GM18502 (cell line): ENCODE results near the gene NR3C1.
"Not testable (repeated sequence)": the region's sequence is repeated elsewhere in the genome, so short reads cannot be mapped to it uniquely, and the experiment has no call there.

Source experiments
- ATAC-seq: cut with Tn5 transposase; IDR thresholded peaks from one replicate; pipeline ENCODE4 v1.9.1; 2021; ENCODE audit warnings: mild to moderate bottlenecking; ENCODE audit not compliant: unreplicated experiment, poor library complexity

Gene NR3C1

DNA sequence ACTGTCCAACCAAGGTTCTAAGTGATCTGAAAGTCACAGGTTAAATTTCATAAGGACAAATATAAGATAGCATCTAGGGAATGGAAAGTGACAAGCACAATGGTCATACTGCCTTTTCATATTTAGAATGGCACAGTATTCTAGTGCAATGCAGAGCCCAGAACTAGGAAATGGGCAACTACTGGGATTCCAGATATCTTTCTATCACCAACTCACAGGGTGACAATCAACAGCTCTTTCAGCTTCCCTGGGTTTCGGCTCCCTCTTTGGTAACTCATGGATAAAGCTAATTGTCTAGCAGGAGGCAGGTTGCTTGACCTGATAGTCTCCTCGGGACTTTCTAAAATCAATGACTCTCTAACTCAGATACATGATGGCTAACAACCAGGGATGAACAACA lies 60.4 kb downstream of the NR3C1 start:
- no peak for ATAC-seq

DNA sequence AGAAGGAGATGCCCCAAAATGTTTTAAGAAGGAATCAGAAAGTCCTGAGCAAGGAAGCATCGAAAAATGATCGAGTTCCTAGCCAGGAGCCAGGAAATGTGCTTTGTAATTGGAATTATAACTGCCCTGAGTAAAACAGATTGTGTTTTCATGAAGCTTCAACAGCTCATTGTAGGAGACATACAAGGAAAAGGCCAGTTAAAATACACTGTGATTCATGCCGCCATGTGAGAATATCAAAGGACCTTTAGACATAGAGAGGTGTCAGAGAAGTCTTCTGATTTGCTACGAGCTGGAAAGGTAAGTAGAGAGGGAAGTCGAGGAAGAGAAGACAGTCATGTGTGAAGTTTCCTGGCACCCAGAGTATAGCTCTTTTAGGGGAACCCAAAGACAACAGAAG lies 60.9 kb downstream of the NR3C1 start:
- no peak for ATAC-seq

DNA sequence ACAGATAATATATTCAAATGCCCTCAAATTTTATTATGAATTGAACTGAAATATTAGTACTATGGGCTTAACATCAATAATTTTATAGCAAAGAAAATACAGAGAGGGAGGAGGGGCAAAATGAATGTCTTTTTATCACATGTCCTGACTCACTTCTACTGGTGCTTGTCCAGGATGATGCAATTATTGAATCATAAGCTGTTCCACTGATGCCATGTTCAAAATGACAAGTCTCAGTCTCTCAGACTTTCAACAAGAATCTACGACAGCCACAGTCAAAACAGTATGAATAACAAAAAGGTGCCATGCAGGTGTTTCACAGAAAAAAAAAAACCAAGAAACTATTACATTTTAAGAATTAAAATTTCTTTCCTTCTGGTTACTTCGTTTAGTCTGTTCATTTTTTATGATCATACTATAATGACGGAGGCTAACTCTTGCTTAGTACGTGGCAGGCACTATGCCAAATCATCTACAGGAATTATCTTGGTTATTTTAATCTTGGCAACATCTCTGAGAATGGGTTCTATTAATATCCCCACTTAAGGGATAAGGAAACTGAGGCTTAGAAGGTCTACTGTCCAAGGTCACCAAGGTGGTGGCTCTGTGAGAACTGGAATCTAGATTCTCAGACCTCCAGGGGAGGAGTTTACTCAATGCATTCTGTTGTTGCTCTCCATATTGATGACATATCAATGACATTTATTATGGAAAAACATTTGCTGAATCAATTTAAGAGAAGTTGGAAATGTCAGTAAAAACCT lies 61.5 kb downstream of the NR3C1 start:
- ATAC-seq, result no peak

DNA sequence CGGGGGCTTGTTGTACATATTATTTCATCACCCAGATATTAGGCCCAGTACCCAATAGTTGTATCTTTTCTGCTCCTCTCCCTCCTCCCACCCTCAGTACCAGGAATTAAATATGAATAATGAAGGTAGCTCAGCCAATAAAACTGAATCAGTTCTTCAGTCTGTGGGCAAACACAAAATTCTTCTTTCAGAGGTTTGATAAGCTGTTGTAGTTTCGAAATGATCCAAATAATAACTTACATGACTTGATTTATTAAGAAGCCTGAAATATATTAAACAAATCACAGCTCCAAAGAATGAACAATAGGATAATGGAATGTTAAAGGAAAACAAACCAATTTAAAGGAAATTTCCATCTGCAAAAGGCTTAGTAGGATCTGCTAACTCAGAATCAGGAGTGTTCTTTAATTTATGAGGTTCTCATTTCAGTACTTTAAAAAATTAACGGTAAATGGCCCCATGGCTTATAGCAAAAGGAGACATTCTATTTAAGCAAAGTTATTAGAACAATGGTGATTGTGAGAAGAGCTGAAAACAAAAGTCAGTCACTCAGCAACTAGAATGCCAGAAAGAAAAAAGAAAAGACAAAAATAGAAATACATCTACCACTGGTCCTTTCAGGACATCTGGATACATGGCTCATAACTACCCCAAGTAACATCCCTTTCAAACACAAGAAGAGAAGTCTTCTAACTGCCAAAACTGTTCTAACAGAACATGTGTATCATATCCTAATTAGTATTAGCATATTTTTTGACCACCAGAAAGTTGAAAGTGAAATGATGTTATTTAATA lies 62.4 kb downstream of the NR3C1 start:
- ATAC-seq, result no peak

DNA sequence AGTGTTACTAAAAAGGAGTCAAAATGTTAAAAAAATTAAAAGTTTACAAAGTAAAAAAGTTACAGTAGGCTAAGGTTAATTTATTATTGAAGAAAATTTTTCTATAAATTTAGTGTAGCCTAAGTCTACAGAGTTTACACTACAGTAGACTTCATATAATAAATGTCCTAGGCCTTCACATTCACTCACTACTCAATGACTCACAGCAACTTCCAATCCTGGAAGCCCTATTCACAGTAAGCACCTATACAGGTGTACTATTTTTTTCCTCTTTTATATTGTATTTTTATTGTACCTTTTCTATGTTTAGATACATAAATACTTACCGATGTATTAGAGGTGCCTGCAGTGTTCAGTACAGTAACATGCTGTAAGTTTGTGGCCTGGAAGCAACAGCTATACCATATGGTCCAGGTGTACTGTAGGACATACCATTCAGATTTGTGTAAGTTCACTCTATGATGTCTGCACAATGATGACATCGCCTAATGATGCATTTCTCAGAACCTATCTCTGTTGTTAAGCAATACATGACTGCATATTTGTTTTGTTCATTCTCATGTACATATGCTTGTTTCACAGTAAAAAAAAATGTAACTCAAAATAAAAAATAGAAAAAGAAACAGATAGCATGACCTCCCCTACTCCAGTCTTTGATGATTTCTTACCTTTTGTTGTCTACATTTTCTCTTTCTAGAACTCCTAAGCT lies 64.7 kb downstream of the NR3C1 start:
- ATAC-seq, result no peak

DNA sequence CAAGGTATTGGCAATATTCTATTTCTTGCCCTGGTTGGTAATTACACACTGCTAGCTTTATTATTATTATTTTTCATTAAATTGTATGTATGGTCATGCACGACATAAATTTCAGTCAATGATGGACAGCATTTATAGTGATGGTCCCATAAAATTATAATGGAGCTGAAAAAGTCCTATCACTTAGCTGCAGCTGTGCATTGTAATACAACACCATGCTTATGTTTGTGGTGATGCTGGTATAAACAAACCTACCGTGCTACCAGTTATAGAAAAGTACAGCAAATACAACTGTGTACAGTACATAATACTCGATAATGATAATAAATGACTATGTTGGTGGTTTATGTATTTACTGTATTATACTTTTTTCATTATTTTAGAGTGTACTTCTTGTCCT lies 65.5 kb downstream of the NR3C1 start:
- no peak for ATAC-seq

DNA sequence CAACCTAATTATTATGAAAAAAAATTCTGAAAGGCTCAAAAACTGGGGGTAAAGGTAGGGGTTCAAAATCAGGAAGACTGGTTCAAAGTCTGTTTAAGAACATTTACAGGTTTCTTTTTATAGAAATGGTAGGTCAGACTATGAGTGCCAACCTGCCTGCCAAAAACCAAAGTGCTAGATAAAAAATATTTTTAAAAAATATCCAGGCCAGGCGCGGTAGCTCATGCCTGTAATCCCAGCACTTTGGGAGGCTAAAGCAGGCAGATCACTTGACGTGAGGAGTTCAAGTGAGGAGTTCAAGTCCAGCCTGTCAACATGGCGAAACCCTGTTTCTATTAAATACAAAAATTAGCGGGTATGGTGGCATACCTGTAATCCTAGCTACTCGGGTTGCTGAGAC lies 67.0 kb downstream of the NR3C1 start:
- no peak for ATAC-seq

DNA sequence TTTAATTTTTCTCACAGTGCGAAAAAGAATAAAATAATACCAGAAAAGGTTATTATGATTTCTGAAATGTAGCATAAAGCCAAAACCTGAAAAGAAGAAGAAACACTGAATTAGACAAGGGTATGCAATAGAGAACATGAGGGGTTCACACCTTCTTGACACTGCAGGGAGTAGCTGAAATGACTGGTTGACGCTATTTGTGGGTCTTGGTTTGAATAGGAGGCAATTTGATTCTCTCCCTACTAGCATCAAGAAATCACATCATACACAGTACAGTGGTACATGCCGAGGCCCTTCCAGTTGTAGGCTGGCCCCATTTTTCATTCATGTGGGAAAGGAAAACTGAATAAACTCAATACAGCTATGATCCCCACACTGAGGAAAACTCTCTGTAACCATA lies 68.6 kb downstream of the NR3C1 start:
- ATAC-seq, result no peak

DNA sequence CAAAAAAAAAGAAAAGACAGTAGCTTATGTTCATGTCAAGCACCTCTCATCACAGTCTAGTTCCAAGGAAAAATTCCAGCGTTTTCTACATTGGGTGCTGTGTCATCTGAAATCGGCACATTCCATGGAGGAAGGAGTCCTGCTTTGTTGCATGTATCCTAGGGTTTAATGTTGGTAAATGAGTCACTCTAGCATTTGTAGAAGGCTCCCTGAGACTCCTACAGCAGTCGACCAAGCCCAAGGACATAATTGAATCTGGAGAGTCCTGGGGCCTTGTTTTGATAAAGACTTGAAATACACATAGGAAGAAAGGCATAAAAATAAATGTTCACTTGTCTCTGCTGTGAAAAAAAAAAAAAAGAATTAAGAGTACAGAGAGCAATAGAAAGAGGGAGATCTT lies 69.1 kb downstream of the NR3C1 start:
- not testable (repeated sequence) for ATAC-seq

DNA sequence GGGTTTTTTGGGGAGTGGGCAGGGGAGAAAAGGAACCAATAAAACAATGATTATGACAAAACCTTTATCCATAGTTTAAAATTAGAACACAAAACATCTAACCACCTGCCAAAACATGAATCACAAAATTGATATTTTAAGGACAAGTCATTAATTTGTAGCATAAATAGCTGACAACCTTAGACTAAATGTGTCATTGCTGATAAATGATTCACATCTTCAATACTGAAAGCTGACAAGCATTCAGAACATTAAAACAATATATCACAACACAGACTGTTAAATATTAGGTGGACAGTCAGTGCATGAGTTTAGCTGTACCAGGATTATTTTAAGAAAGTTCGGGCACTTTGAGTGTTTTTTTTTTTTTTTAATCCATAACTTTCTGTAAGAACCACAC lies 71.5 kb downstream of the NR3C1 start:
- no peak for ATAC-seq

DNA sequence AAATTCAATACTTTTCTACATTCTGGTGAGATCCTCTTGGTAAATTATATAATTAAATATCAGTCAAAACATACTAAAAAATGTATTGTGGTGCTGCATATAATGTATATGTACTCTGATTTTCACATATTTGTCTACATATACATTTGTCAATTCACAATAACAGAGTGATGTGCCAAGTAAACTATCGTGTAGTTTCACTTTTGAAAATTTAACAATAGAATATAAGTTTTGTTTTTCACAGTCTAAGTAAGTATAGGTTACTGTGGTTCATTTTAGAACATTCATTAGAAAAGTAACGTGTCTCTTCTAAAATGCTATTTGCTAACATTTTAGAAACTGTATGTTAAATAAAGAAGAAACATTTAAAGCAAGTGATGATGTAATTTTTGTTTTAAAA lies 73.6 kb downstream of the NR3C1 start:
- no peak for ATAC-seq

DNA sequence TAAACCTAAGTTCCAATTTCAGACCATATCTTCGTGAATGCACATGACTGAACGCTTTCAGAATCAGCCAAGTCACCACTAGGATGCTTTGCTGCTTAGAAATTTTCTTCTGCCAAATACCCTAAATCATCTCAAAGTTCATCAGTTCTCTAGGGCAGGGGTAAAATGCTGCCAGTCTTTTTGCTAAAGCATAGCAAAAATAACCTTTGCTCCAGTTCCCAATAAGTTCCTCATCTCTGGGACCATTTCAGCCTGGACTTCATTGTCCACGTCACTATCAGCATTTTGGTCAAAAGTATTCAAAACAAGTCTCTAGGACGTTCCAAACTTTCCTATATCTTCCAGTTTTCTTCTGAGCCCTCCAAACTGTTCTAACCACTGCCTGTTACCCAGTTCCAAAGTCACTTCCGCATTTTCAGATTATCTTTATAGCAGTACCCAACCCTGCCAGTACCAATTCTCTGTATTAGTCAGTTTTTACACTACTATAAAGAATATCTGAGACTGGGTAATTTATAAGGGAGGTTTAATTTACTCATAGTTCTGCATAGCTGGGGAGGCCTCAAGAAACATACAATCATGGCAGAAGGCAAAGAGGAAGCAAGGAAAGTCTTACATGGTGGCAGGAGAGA lies 74.8 kb downstream of the NR3C1 start:
- no peak for ATAC-seq

DNA sequence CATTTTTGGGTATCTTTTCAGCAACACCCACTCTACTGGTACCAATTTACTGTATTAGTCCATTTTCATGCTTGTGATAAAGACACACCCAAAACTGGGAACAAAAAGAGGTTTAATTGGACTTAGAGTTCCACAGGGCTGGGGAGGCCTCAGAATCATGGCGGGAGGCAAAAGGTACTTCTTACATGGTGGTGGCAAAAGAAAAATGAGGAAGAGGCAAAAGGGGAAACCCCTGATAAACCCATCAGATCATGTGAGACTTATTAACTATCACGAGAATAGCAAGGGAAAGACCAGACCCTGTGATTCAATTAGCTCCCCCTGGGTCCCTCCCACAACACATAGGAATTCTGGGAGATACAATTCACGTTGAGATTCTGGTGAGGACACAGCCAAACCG lies 78.4 kb downstream of the NR3C1 start:
- ATAC-seq, result not testable (repeated sequence)

DNA sequence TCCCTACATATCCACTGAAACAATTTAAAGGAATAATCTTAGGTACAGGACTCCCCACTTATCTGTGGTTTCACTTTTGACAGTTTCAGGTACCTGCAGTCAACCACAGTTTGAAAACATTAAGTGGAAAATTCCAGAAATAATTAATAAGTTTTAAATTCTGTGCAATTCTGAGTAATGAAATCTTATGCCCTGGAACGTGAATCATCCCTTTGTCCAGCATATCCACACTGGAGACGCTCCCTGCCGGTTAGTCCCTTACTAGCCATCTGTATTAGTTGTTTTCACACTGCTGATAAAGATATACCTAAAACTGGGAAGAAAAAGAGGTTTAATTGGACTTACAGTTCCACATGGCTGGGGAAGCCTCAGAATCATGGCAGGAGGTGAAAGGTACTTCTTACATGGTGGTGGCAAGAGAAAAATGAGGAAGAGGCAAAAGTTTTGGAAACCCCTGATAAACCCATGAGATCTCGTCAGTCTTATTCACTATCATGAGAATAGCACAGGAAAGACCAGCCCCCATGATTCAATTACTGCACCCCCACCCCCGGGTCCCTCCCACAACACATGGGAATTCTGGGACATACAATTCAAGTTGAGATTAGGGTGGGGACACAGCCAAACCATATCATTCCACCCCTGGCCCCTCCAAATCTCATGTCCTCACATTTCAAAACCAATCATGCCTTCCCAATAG lies 80.4 kb downstream of the NR3C1 start:
- ATAC-seq, result not testable (repeated sequence)

DNA sequence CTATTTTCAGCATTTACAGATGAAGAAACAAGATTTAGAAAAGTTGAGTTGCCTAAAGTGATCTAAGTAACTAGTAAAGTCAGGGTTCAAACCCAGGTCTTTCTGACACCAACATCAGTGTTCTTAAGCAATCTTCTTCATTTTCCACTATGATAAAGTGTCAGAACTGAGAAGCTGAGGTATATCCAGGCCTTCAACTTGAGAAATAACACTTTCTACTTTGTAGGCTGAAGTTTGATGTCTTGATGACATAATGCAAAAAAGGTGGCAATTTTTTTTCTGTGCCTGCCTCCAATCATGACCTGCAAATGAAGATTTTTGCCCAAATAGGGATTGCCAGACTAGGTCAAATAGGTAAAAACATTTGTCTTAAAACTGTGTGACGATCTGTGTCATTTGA lies 81.3 kb downstream of the NR3C1 start:
- ATAC-seq, result no peak

DNA sequence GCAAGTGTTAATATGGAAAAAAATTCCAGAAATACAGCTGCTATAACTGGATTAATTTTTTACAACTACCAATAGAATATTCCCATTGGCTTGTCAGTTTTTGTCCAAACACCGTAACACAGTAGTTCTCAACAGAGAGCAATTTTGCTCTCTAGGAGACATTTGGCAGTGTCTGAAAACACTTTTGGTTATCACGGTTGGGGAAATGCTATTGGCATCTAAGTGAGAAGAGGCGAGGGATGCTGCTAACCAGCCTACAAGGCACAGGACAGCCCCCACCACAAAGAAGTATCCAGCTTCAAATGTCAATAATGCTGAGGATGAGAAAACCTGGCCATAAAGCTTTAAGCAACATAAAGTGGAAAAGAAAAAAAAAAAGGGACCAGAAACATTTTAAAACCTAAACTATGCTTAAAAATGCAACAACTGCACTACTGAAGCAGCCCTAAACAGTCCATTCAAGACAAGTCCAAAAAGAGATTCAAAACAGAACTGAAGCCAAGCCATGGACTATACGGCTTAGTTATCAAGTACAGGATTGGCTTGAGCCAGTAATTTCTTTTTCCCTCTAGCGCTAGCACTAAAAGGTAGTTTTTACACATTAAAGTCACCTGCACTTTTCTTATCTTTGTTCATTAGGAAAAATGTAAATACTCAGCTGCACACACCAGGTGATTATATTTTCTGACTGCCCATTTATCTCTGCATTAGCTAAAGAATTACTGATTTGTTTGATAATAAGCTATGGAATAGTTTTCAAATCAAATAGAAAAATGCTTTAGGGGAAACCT lies 83.9 kb downstream of the NR3C1 start:
- no peak for ATAC-seq

DNA sequence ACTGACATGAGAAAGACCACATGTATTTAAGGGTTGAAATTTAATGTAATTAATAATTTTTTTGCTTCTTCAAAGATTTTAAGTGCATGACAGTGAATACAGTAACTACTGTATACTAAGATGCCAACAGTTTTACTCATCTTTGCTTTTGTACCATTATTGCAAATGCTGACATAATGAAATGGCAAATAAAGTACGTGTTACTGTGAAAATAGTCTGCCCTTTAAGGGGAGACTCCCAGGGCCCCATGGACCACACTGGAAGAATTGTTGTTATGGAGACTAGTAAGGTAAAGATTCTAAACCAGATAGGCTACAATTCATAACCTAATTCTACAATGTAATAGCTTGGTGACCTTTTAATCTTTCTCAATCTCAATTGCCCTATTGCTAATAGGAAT lies 84.7 kb downstream of the NR3C1 start:
- ATAC-seq, result no peak

DNA sequence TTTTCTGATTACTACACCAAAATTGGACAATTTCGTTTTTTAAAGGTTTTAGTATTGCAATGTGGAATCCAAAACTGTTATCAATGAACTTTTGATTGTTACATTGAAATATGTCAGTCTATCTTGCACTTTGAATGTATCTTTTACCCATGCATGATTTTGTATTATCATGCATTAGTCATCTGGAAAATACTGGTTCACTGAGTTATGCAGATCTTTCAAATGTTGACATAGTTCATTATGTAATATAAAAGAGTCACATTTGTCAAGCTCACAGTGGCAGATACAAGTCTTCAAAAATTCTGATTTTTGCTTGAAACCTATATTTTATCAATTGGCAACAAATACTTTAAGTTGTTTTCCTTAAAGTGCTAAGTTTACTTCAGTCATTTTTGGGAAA lies 85.2 kb downstream of the NR3C1 start:
- ATAC-seq, result no peak

DNA sequence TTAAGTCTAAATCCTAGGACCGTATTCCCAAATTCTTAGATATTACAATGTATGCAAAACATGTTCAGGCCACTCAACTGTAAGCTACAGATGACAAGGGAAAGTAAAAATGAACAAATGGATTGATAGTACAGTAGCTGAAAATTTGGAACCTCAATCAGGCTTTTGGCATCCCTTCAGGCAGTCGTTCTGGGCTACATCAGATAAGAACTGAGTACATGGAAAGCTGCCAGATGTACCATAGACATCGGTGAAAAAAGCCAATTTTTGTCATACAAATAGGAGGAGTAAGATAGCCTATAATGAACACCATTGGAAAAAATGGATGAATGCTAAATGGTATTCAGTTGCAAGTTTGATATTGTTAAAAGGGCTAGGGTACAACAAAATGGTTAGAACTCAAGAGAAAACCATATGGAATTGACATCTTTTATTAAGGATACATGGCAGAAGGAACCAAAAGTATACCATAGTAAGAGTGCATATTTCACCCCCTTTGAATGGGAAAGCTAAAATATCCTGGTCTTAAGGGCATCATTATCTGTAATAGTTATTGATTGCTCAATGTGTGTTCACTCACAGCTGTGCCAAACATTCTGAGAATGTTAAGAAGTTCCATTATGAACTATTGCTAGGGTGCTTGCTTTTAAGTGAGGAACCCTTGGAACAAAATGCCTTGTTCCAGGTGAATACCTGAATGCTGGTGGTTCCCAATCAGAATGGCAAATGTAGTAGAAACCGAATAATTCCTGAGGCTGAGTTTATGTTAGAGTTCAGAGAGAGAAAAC lies 86.4 kb downstream of the NR3C1 start:
- ATAC-seq, result no peak
